ENCODE results near the gene MIEN1.

- TF ChIP-seq, protein P1, sequence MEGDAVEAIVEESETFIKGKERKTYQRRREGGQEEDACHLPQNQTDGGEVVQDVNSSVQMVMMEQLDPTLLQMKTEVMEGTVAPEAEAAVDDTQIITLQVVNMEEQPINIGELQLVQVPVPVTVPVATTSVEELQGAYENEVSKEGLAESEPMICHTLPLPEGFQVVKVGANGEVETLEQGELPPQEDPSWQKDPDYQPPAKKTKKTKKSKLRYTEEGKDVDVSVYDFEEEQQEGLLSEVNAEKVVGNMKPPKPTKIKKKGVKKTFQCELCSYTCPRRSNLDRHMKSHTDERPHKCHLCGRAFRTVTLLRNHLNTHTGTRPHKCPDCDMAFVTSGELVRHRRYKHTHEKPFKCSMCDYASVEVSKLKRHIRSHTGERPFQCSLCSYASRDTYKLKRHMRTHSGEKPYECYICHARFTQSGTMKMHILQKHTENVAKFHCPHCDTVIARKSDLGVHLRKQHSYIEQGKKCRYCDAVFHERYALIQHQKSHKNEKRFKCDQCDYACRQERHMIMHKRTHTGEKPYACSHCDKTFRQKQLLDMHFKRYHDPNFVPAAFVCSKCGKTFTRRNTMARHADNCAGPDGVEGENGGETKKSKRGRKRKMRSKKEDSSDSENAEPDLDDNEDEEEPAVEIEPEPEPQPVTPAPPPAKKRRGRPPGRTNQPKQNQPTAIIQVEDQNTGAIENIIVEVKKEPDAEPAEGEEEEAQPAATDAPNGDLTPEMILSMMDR (IDR thresholded peaks at IDR 0.05 in 4 of 5, conservative IDR thresholded peaks at IDR 0.05 in 1 of 5), result no peak
- TF ChIP-seq POLR2A (IDR thresholded peaks at IDR 0.05), result no peak
Observed at GRCh38 chr17:39759204-39759603, 28.9 kb upstream of the MIEN1 start.
